Astrocyte (in vitro differentiated cells and primary cell): ENCODE results near the gene ZNF362. TPM values are rescaled to one million over a fixed set of nuclear protein-coding genes. Genes with fewer than 3 reads are reported as not detected.

ENCODE experiments used
- DNase-seq: peaks from one replicate; pipeline ENCODE4 v3.0.0-alpha.2; 2010; ENCODE audit warnings: low read depth
- FAIRE-seq: peaks from 2 replicates; lab custom pipeline; 2011; peaks lifted over from hg19 to GRCh38; lab: Jason Lieb, UNC
- H2AFZ ChIP-seq: 2 replicates; pipeline ENCODE4 v1.6.0; 2012; ENCODE audit warnings: low read depth, low read length, inconsistent platforms
- H3K27ac ChIP-seq: 2 replicates; pipeline ENCODE4 v1.5.1; 2011; ENCODE audit warnings: low read depth, low read length, inconsistent platforms
- H3K27me3 ChIP-seq: 2 replicates; pipeline ENCODE4 v1.6.0; 2011; ENCODE audit warnings: low read length, inconsistent platforms; ENCODE audit not compliant: insufficient read depth
- H3K36me3 ChIP-seq: 2 replicates; pipeline ENCODE4 v1.5.1; 2011; ENCODE audit warnings: low read length, inconsistent platforms; ENCODE audit not compliant: insufficient read depth
- H3K4me1 ChIP-seq: 2 replicates; pipeline ENCODE4 v1.5.1; 2011; ENCODE audit warnings: low read length, inconsistent platforms; ENCODE audit not compliant: insufficient read depth
- H3K4me2 ChIP-seq: 2 replicates; pipeline ENCODE4 v1.6.0; 2012; ENCODE audit warnings: low read length, inconsistent platforms
- H3K4me3 ChIP-seq: 2 replicates; pipeline ENCODE4 v1.5.1; 2011; ENCODE audit warnings: low read depth, mild to moderate bottlenecking, low read length, inconsistent platforms; ENCODE audit not compliant: insufficient read depth
- H3K79me2 ChIP-seq: 2 replicates; pipeline ENCODE4 v1.6.0; 2012; ENCODE audit warnings: mild to moderate bottlenecking, low read length, inconsistent platforms; ENCODE audit not compliant: insufficient read depth
- H3K9ac ChIP-seq: 2 replicates; pipeline ENCODE4 v1.6.0; 2012; ENCODE audit warnings: mild to moderate bottlenecking, low read length, inconsistent platforms
- H3K9me3 ChIP-seq: 2 replicates; pipeline ENCODE4 v1.5.1; 2012; ENCODE audit warnings: low read depth, mild to moderate bottlenecking, low read length, inconsistent platforms; ENCODE audit not compliant: insufficient read depth
- H4K20me1 ChIP-seq: 2 replicates; pipeline ENCODE4 v1.6.0; 2012; ENCODE audit warnings: low read length, inconsistent platforms; ENCODE audit not compliant: insufficient read depth
- H3K27ac Mint-ChIP-seq: one replicate; pipeline ENCODE4 v1.8.0; 2021; ENCODE audit warnings: mild to moderate bottlenecking, mixed read lengths; ENCODE audit not compliant: unreplicated experiment
- H3K27me3 Mint-ChIP-seq: one replicate; pipeline ENCODE4 v1.8.0; 2021; ENCODE audit warnings: low read depth, mixed read lengths; ENCODE audit not compliant: unreplicated experiment
- H3K36me3 Mint-ChIP-seq: one replicate; pipeline ENCODE4 v1.8.0; 2021; ENCODE audit warnings: low read depth, mixed read lengths; ENCODE audit not compliant: unreplicated experiment
- H3K4me1 Mint-ChIP-seq: one replicate; pipeline ENCODE4 v1.8.0; 2021; ENCODE audit warnings: low read depth, mixed read lengths; ENCODE audit not compliant: unreplicated experiment
- H3K4me3 Mint-ChIP-seq: one replicate; pipeline ENCODE4 v1.8.0; 2021; ENCODE audit warnings: mild to moderate bottlenecking, moderate library complexity, mixed read lengths; ENCODE audit not compliant: unreplicated experiment
- H3K9me3 Mint-ChIP-seq: one replicate; pipeline ENCODE4 v1.8.0; 2021; ENCODE audit warnings: mild to moderate bottlenecking, mixed read lengths; ENCODE audit not compliant: unreplicated experiment
- EZH2 ChIP-seq: IDR thresholded peaks from 2 replicates; pipeline ENCODE4 v1.6.1; 2012; ENCODE audit warnings: mild to moderate bottlenecking, low read length, inconsistent platforms; ENCODE audit not compliant: insufficient read depth
- total RNA-seq: library from RNA; stranded (reverse); gene quantifications from 2 replicates; pipeline ENCODE4 v1.2.1, GENCODE V29; 2021
- TF ChIP-seq, protein P1 (sequence below): IDR thresholded peaks from 2 replicates; pipeline ENCODE4 v1.5.1; 2011; ENCODE audit warnings: low read depth, mild to moderate bottlenecking, inconsistent platforms, low read length, moderate library complexity; ENCODE audit not compliant: insufficient read depth

ZNF362 gene
- total RNA-seq, 1 donor from 2014 or later = 38.7 TPM

DNA sequence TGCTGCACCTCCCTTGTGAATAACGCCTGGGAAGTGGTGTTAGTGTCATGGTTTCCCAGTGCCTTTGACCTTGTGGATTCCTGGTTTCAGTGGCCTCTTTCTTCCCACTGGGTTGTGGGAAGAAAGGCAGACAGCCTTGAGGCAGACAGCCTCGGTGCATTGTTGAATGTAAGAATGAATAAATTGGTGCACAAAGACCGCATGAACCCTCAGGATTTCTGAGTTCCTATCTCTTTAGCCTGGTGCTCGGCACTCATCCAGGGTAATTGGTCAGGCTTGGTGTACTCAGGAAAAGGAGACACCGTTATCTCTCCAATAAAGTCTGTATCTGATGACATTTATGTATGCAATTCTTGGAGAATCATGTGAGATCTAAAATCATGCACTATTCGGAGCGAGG lies 5.1 kb downstream of the ZNF362 start:
- Mint-ChIP-seq H3K4me1 (peaks cover 43% of the 10 kb centered on the region), H3K36me3 (peaks cover 8% of the 10 kb centered on the region)
- peaks cover 88% of the 10 kb centered on the region for H3K79me2 ChIP-seq

DNA sequence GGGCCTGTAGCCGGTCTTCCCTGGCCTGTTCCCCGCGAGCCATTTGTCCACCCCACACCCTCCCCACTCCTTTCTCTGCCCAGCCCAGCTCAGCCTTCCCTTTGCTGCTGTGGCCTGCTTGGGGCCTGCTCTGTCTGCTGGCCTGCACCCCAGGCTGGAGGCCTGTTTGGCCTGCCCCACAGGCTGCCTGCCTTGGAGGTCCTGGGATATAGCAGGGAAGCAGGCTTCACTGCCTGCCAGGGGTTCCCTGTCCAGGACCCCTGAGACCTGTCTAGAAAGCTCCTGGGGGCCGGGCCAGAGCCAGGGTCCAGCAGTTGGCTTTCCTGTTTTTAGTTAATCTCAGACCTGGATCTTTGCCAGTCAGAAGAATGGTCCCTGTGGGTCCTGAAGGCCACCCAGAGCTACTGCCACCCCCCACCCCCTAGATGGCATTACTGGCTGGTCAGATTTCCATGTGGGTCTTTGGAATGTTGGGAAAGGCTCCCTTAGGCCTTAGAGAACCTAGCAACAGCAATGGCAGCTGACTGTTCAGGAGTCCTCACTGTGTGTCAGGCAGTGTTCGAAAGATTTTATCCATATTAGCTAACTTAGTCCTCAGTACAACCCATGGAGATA lies 7.7 kb downstream of the ZNF362 start:
- peaks cover 95% of the 10 kb centered on the region for H4K20me1 ChIP-seq
- H3K4me1 ChIP-seq = no peaks in the 10 kb centered on the region
- no peaks in the 10 kb centered on the region for H3K27me3 ChIP-seq
- peaks cover 8% of the 10 kb centered on the region for H3K36me3 Mint-ChIP-seq
- peaks cover 85% of the 10 kb centered on the region for H3K79me2 ChIP-seq
- no peak overlapping the region for H2AFZ ChIP-seq
- no peak overlapping the region for H3K4me3 ChIP-seq
- H3K9me3 Mint-ChIP-seq = no peaks in the 10 kb centered on the region
- no peak overlapping the region for H3K27ac ChIP-seq
- H3K27ac Mint-ChIP-seq = no peak overlapping the region
- TF ChIP-seq, protein P1, sequence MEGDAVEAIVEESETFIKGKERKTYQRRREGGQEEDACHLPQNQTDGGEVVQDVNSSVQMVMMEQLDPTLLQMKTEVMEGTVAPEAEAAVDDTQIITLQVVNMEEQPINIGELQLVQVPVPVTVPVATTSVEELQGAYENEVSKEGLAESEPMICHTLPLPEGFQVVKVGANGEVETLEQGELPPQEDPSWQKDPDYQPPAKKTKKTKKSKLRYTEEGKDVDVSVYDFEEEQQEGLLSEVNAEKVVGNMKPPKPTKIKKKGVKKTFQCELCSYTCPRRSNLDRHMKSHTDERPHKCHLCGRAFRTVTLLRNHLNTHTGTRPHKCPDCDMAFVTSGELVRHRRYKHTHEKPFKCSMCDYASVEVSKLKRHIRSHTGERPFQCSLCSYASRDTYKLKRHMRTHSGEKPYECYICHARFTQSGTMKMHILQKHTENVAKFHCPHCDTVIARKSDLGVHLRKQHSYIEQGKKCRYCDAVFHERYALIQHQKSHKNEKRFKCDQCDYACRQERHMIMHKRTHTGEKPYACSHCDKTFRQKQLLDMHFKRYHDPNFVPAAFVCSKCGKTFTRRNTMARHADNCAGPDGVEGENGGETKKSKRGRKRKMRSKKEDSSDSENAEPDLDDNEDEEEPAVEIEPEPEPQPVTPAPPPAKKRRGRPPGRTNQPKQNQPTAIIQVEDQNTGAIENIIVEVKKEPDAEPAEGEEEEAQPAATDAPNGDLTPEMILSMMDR = no peak
- TF ChIP-seq EZH2 = no peak
- no peak for DNase-seq
- H3K36me3 ChIP-seq = peaks cover 3% of the 10 kb centered on the region
- no peaks in the 10 kb centered on the region for H3K9me3 ChIP-seq
- H3K9ac ChIP-seq = no peak overlapping the region
- no peak overlapping the region for H3K4me2 ChIP-seq
- FAIRE-seq = no peak
- peaks cover 41% of the 10 kb centered on the region for H3K4me1 Mint-ChIP-seq
- H3K4me3 Mint-ChIP-seq = no peak overlapping the region
- no peaks in the 10 kb centered on the region for H3K27me3 Mint-ChIP-seq

More for the DNA sequence above, 5.1 kb downstream of the ZNF362 start:
- TF ChIP-seq, protein P1 = no peak
- no peak for TF ChIP-seq EZH2
- H3K27ac ChIP-seq = no peak overlapping the region
- H3K36me3 ChIP-seq = peaks cover 3% of the 10 kb centered on the region
- no peak overlapping the region for H2AFZ ChIP-seq
- peaks cover 71% of the 10 kb centered on the region for H4K20me1 ChIP-seq
- no peak overlapping the region for H3K4me2 ChIP-seq
- H3K9ac ChIP-seq = no peak overlapping the region
- H3K27ac Mint-ChIP-seq = peak overlapping the region; percentile 26
- peaks cover 10% of the 10 kb centered on the region for H3K4me1 ChIP-seq
- H3K9me3 ChIP-seq = no peaks in the 10 kb centered on the region
- H3K27me3 Mint-ChIP-seq = no peaks in the 10 kb centered on the region
- no peak overlapping the region for H3K4me3 ChIP-seq
- DNase-seq (peak; percentile 30), FAIRE-seq (no peak)
- H3K4me3 Mint-ChIP-seq = peak overlapping the region; percentile 30
- H3K9me3 Mint-ChIP-seq = no peaks in the 10 kb centered on the region
- H3K27me3 ChIP-seq = no peaks in the 10 kb centered on the region

DNA sequence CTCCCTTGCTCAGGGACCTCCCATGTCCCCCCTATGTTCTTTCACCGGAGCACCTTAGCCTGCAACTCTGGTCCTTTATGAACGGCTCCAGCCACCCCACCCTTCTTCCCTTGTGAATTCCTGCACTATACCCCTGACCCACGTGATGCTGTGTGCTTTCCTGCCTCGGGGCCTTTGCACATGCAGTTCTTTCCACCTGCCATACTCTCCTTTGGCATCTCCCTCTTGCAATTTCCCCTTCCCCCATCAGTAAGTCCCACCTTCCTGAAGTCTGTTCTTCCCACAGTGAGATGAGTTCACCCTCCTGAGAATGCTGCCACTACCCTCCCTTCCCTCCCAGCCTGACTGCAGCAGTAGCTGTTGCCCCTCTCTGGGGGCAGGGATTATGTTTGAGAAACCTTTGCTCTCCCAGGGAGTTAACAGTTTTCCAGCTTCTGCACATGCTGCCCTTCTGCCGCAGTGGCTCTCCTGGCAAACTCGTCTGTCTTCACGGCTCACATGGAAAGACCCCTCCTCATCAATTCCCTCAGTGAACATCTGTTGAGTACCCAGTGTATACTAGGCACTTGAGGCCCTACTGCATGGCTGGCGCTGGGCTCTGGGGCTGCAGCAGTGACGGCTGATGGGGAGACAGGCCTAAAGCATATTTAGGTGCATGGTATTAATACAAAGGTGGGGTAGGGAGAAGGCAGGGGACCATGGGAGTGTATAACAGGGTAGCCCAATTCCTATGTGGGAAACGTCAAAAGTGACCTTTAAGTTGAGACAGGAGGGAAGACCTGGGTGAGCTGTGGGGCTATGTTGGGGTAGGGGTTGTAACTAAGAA lies 9.7 kb downstream of the ZNF362 start:
- Mint-ChIP-seq H3K4me1 (peaks cover 33% of the 10 kb centered on the region), H3K27ac (peak overlapping the region; percentile 10), H3K4me3 (no peak overlapping the region), H3K36me3 (peaks cover 11% of the 10 kb centered on the region), H3K27me3 (no peaks in the 10 kb centered on the region), H3K9me3 (no peaks in the 10 kb centered on the region)
- no peak overlapping the region for H3K27ac ChIP-seq
- H2AFZ ChIP-seq = no peak overlapping the region
- peaks cover 93% of the 10 kb centered on the region for H4K20me1 ChIP-seq
- no peaks in the 10 kb centered on the region for H3K9me3 ChIP-seq
- H3K79me2 ChIP-seq = peaks cover 82% of the 10 kb centered on the region
- H3K4me1 ChIP-seq = no peaks in the 10 kb centered on the region
- H3K36me3 ChIP-seq = no peaks in the 10 kb centered on the region
- no peak for DNase-seq
- no peaks in the 10 kb centered on the region for H3K27me3 ChIP-seq
- no peak for FAIRE-seq
- H3K4me3 ChIP-seq = no peak overlapping the region
- TF ChIP-seq EZH2 = no peak
- TF ChIP-seq, protein P1 = no peak
- H3K4me2 ChIP-seq = no peak overlapping the region
- H3K9ac ChIP-seq = no peak overlapping the region
